ENCODE results near the gene RBM3. TPM values are rescaled to one million over a fixed set of nuclear protein-coding genes. Genes with fewer than 3 reads are reported as not detected.
A peak's percentile ranks its signal among the peaks of the same experiment; 100 is the strongest.

The RBM3 gene
- total and polyA plus RNA-seq, 2 of the 4 experiments (the other 2 are of a cell fraction), result 243 to 386 TPM

GRCh38 chrX:48576108-48576507 lies 1.8 kb downstream of the RBM3 start:
- ATAC-seq (ENCODE audit: low read depth) (no peak), DNase-seq (no peak)
- Histone ChIP-seq H4K8ac (ENCODE audit: low read depth in 2 of 2, low read length in 2 of 2) (peak overlapping the region; percentile 13 to 100; a peak in 2 of 4 replicates), H3K4me2 (ENCODE audit: low read depth, low read length) (peak overlapping the region; percentile 94), H2BK20ac (ENCODE audit: low read depth, low read length) (no peak overlapping the region), H2AK9ac (replicated peaks; ENCODE audit: low read depth, low read length, poor library complexity) (no peak overlapping the region), H3K9me1 (ENCODE audit: insufficient read depth, low read length) (peaks cover 13% of the 10 kb centered on the region), H3K27me3 (ENCODE audit: control insufficient read depth, insufficient read depth, low read length) (no peaks in the 10 kb centered on the region), H2AK5ac (ENCODE audit: low read depth, low read length) (peak overlapping the region; percentile 49), H3K4me3 (ENCODE audit: insufficient read depth, low read depth, low read length) (no peak overlapping the region; the same call in 1 of the 2 replicates), H3K79me1 (ENCODE audit: low read depth in 1 of 2, low read length in 2 of 2) (peaks cover 16 to 25% of the 10 kb centered on the region in 2 experiments; a peak in 3 of 4 replicates), H3K18ac (ENCODE audit: low read depth, low read length) (no peak overlapping the region), H3K36me3 (ENCODE audit: control insufficient read depth, insufficient read depth, low read length) (peaks cover 26% of the 10 kb centered on the region), H2BK120ac (ENCODE audit: low read depth, low read length) (no peak overlapping the region), H3K56ac (ENCODE audit: extremely low read depth, insufficient read depth, low read length) (no peak overlapping the region), H3K27ac (ENCODE audit: insufficient read depth, low read length) (peak overlapping the region; percentile 47; the same call in 1 of the 2 replicates), H3K4me1 (ENCODE audit: control insufficient read depth, insufficient read depth, low read length) (peaks cover 5% of the 10 kb centered on the region; the same call in 1 of the 2 replicates), H3K14ac (replicated peaks; ENCODE audit: low read depth, low read length) (peak overlapping the region; percentile 98; the same call in 1 of the 2 replicates), H2AFZ (replicated peaks; ENCODE audit: low read length, poor library complexity) (no peak overlapping the region), H2BK5ac (ENCODE audit: low read depth, low read length, poor library complexity, severe bottlenecking) (no peak overlapping the region), H3K9ac (ENCODE audit: low read depth, low read length) (peak overlapping the region; percentile 99), H4K5ac (ENCODE audit: low read depth, low read length) (peak overlapping the region; percentile 24; the same call in 1 of the 2 replicates), H4K91ac (ENCODE audit: insufficient read depth, low read depth, low read length) (peak overlapping the region; percentile 49; the same call in 1 of the 2 replicates), H3K23ac (ENCODE audit: low read depth, low read length) (peak overlapping the region; percentile 65; the same call in 1 of the 2 replicates), H3K4ac (ENCODE audit: low read depth, low read length) (peak overlapping the region; percentile 54), H3K9me3 (ENCODE audit: control insufficient read depth, insufficient read depth, low read length) (no peaks in the 10 kb centered on the region), H2BK15ac (ENCODE audit: low read depth, low read length) (no peak overlapping the region), H4K20me1 (ENCODE audit: insufficient read depth, low read length) (peaks cover 12% of the 10 kb centered on the region; the same call in 1 of the 2 replicates)
- no CpG with 5 or more reads among the region's 6 CpGs for whole genome bisulfite sequencing, 2 experiments (ENCODE audit: extremely low coverage in 2 of 2, insufficient read length in 1 of 2)
- intact Hi-C loops (cut with micrococcal nuclease), result no loop called here
- dilution Hi-C loops (cut with HindIII; ENCODE audit: low sequenced_read_pairs, unreplicated experiment), result no loop called here
- in situ Hi-C loops (cut with MboI; ENCODE audit: low sequenced_read_pairs), result no loop called here
- ChIA-PET POLR2A (ENCODE audit: unreplicated experiment) (interaction anchor here (0.6 to 0.7 kb wide), 4 partner anchors 18 to 682 kb away, joined by 3 to 9 read pairs (median 4); no protein-coding TSS in a partner anchor), CTCF (no interaction called here)
- BruUV-seq (replicated peaks), result no TSS peak
- TF ChIP-seq MAZ (IDR thresholded peaks at IDR 0.05; ENCODE audit: borderline replicate concordance, low read depth, low read length), result no peak
- TF ChIP-seq POLR2A (IDR thresholded peaks at IDR 0.05; ENCODE audit: low read depth, low read length), result no peak
- TF ChIP-seq CTCF (conservative IDR thresholded peaks at IDR 0.05; ENCODE audit: low read depth, low read length), result no peak
- no peak for TF ChIP-seq CHD1 (IDR thresholded peaks at IDR 0.05; ENCODE audit: low read depth, low read length)
- TF ChIP-seq RCOR1 (IDR thresholded peaks at IDR 0.05; ENCODE audit: insufficient replicate concordance, low read length), result no peak
- TF ChIP-seq ELK1 (IDR thresholded peaks at IDR 0.05; ENCODE audit: borderline replicate concordance, low read depth, low read length), result no peak
- no peak for TF ChIP-seq RAD21 (IDR thresholded peaks at IDR 0.05; ENCODE audit: low read length)
- no peak for TF ChIP-seq NFE2L2 (IDR thresholded peaks at IDR 0.05; ENCODE audit: low read depth, low read length)
- TF ChIP-seq RFX5 (IDR thresholded peaks at IDR 0.05; ENCODE audit: low read depth, low read length), result no peak
- no peak for TF ChIP-seq MXI1 (IDR thresholded peaks at IDR 0.05; ENCODE audit: borderline replicate concordance, low read depth, low read length)
- no peak for TF ChIP-seq CEBPB (IDR thresholded peaks at IDR 0.05; ENCODE audit: low read depth, low read length)
- TF ChIP-seq FOS (IDR thresholded peaks at IDR 0.05; ENCODE audit: low read depth, low read length), result no peak
- no peak for TF ChIP-seq USF2 (IDR thresholded peaks at IDR 0.05; ENCODE audit: low read depth, low read length)
- no peak for TF ChIP-seq BHLHE40 (IDR thresholded peaks at IDR 0.05; ENCODE audit: low read depth, low read length)
- TF ChIP-seq MAFK (IDR thresholded peaks at IDR 0.05; ENCODE audit: low read depth, low read length), result no peak
- no peak for TF ChIP-seq SMC3 (IDR thresholded peaks at IDR 0.05; ENCODE audit: low read depth, low read length)

Data from IMR-90 (cell line).